ENCODE data around the gene GTPBP3.

DNA sequence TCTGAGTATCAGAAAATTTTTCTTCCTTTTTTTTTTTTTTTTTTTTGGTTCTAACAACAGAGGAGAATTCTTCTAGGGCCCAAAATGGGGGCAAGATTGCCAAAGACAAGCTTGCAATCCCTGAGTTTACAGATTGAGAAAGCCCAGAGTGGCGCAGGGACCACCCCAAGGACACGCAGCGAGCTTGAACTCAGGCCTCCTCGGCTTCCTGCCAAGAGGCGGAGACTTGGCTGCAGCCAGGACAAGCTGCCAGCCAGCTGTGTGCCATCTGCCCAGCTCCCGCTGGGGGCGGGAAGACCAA, 32.2 kb upstream of the GTPBP3 start:
- TF ChIP-seq, protein P1, sequence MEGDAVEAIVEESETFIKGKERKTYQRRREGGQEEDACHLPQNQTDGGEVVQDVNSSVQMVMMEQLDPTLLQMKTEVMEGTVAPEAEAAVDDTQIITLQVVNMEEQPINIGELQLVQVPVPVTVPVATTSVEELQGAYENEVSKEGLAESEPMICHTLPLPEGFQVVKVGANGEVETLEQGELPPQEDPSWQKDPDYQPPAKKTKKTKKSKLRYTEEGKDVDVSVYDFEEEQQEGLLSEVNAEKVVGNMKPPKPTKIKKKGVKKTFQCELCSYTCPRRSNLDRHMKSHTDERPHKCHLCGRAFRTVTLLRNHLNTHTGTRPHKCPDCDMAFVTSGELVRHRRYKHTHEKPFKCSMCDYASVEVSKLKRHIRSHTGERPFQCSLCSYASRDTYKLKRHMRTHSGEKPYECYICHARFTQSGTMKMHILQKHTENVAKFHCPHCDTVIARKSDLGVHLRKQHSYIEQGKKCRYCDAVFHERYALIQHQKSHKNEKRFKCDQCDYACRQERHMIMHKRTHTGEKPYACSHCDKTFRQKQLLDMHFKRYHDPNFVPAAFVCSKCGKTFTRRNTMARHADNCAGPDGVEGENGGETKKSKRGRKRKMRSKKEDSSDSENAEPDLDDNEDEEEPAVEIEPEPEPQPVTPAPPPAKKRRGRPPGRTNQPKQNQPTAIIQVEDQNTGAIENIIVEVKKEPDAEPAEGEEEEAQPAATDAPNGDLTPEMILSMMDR (IDR thresholded peaks at IDR 0.05): no peak
- TF ChIP-seq POLR2AphosphoS5 (IDR thresholded peaks at IDR 0.05) (peak; percentile 97), EP300 (IDR thresholded peaks at IDR 0.05) (no peak), POLR2A (IDR thresholded peaks at IDR 0.05) (no peak)
